ENCODE results near the gene PIGZ.

Gene PIGZ

GRCh38 chr3:196976941-196977340 lies 8.3 kb upstream of the PIGZ start:
- H3K36me3 ChIP-seq (ENCODE audit: insufficient read depth, low read length) = no peaks in the 10 kb centered on the region
- no peak overlapping the region for H3K9ac ChIP-seq (ENCODE audit: low read depth, low read length)
- no peaks in the 10 kb centered on the region for H3K9me3 ChIP-seq (ENCODE audit: control insufficient read depth, insufficient read depth, low read length)
- H3K4me1 ChIP-seq (ENCODE audit: insufficient read depth, low read length) = no peaks in the 10 kb centered on the region

GRCh38 chr3:196975349-196975748 lies 6.7 kb upstream of the PIGZ start:
- no peak overlapping the region for H3K9ac ChIP-seq (ENCODE audit: low read depth, low read length)
- H3K4me1 ChIP-seq (ENCODE audit: insufficient read depth, low read length) = no peaks in the 10 kb centered on the region
- no peaks in the 10 kb centered on the region for H3K36me3 ChIP-seq (ENCODE audit: insufficient read depth, low read length)
- H3K9me3 ChIP-seq (ENCODE audit: control insufficient read depth, insufficient read depth, low read length) = peaks cover 3% of the 10 kb centered on the region; the same call in 1 of the 2 replicates

GRCh38 chr3:196974661-196975060 lies 6.0 kb upstream of the PIGZ start:
- Histone ChIP-seq H3K9ac (ENCODE audit: low read depth, low read length) (no peak overlapping the region), H3K4me1 (ENCODE audit: insufficient read depth, low read length) (no peaks in the 10 kb centered on the region), H3K36me3 (ENCODE audit: insufficient read depth, low read length) (no peaks in the 10 kb centered on the region), H3K9me3 (ENCODE audit: control insufficient read depth, insufficient read depth, low read length) (peaks cover 3% of the 10 kb centered on the region; the same call in 1 of the 2 replicates)

GRCh38 chr3:196971094-196971698 lies 2.6 kb upstream of the PIGZ start:
- H3K9ac ChIP-seq (ENCODE audit: low read depth, low read length) = no peak overlapping the region
- no peaks in the 10 kb centered on the region; the same call in 1 of the 2 replicates for H3K4me1 ChIP-seq (ENCODE audit: insufficient read depth, low read length)
- H3K36me3 ChIP-seq (ENCODE audit: insufficient read depth, low read length) = no peaks in the 10 kb centered on the region
- peaks cover 3% of the 10 kb centered on the region; the same call in 1 of the 2 replicates for H3K9me3 ChIP-seq (ENCODE audit: control insufficient read depth, insufficient read depth, low read length)

GRCh38 chr3:196970547-196971093 lies 2.0 kb upstream of the PIGZ start:
- Histone ChIP-seq H3K4me1 (ENCODE audit: insufficient read depth, low read length) (no peaks in the 10 kb centered on the region; the same call in 1 of the 2 replicates), H3K9me3 (ENCODE audit: control insufficient read depth, insufficient read depth, low read length) (peaks cover 3% of the 10 kb centered on the region; the same call in 1 of the 2 replicates), H3K36me3 (ENCODE audit: insufficient read depth, low read length) (no peaks in the 10 kb centered on the region), H3K9ac (ENCODE audit: low read depth, low read length) (no peak overlapping the region)

- peaks cover 3% of the 10 kb centered on the region; the same call in 1 of the 2 replicates for H3K9me3 ChIP-seq (ENCODE audit: control insufficient read depth, insufficient read depth, low read length)
- peak overlapping the region; percentile 66; the same call in 1 of the 2 replicates for H3K9ac ChIP-seq (ENCODE audit: low read depth, low read length)
- no peaks in the 10 kb centered on the region for H3K36me3 ChIP-seq (ENCODE audit: insufficient read depth, low read length)
- H3K4me1 ChIP-seq (ENCODE audit: insufficient read depth, low read length) = no peaks in the 10 kb centered on the region; the same call in 1 of the 2 replicates
Observed at GRCh38 chr3:196969660-196970546, 1.3 kb upstream of the PIGZ start.

- Histone ChIP-seq H3K4me1 (ENCODE audit: insufficient read depth, low read length) (no peaks in the 10 kb centered on the region; the same call in 1 of the 2 replicates), H3K9ac (ENCODE audit: low read depth, low read length) (peak overlapping the region; percentile 66), H3K36me3 (ENCODE audit: insufficient read depth, low read length) (no peaks in the 10 kb centered on the region), H3K9me3 (ENCODE audit: control insufficient read depth, insufficient read depth, low read length) (peaks cover 3% of the 10 kb centered on the region; the same call in 1 of the 2 replicates)
Observed at GRCh38 chr3:196969134-196969659, 564 bp upstream of the PIGZ start.

GRCh38 chr3:196967412-196968232 lies 1.0 kb downstream of the PIGZ start:
- Histone ChIP-seq H3K9ac (ENCODE audit: low read depth, low read length) (peak overlapping the region; percentile 66; the same call in 1 of the 2 replicates), H3K4me1 (ENCODE audit: insufficient read depth, low read length) (no peaks in the 10 kb centered on the region; the same call in 1 of the 2 replicates), H3K36me3 (ENCODE audit: insufficient read depth, low read length) (no peaks in the 10 kb centered on the region), H3K9me3 (ENCODE audit: control insufficient read depth, insufficient read depth, low read length) (peaks cover 3% of the 10 kb centered on the region; the same call in 1 of the 2 replicates)

- Histone ChIP-seq H3K36me3 (ENCODE audit: insufficient read depth, low read length) (no peaks in the 10 kb centered on the region), H3K9me3 (ENCODE audit: control insufficient read depth, insufficient read depth, low read length) (peaks cover 3% of the 10 kb centered on the region; the same call in 1 of the 2 replicates), H3K9ac (ENCODE audit: low read depth, low read length) (peak overlapping the region; percentile 66; the same call in 1 of the 2 replicates), H3K4me1 (ENCODE audit: insufficient read depth, low read length) (no peaks in the 10 kb centered on the region; the same call in 1 of the 2 replicates)
Observed at GRCh38 chr3:196966526-196967401, 1.9 kb downstream of the PIGZ start.

GRCh38 chr3:196965804-196966173 lies 2.8 kb downstream of the PIGZ start:
- Histone ChIP-seq H3K36me3 (ENCODE audit: insufficient read depth, low read length) (no peaks in the 10 kb centered on the region), H3K9ac (ENCODE audit: low read depth, low read length) (no peak overlapping the region), H3K4me1 (ENCODE audit: insufficient read depth, low read length) (no peaks in the 10 kb centered on the region; the same call in 1 of the 2 replicates), H3K9me3 (ENCODE audit: control insufficient read depth, insufficient read depth, low read length) (no peaks in the 10 kb centered on the region; the same call in 1 of the 2 replicates)

GRCh38 chr3:196965112-196965803 lies 3.4 kb downstream of the PIGZ start:
- Histone ChIP-seq H3K4me1 (ENCODE audit: insufficient read depth, low read length) (no peaks in the 10 kb centered on the region; the same call in 1 of the 2 replicates), H3K36me3 (ENCODE audit: insufficient read depth, low read length) (no peaks in the 10 kb centered on the region), H3K9me3 (ENCODE audit: control insufficient read depth, insufficient read depth, low read length) (no peaks in the 10 kb centered on the region; the same call in 1 of the 2 replicates), H3K9ac (ENCODE audit: low read depth, low read length) (no peak overlapping the region)

- Histone ChIP-seq H3K9ac (ENCODE audit: low read depth, low read length) (no peak overlapping the region), H3K9me3 (ENCODE audit: control insufficient read depth, insufficient read depth, low read length) (no peaks in the 10 kb centered on the region; the same call in 1 of the 2 replicates), H3K4me1 (ENCODE audit: insufficient read depth, low read length) (no peaks in the 10 kb centered on the region; the same call in 1 of the 2 replicates), H3K36me3 (ENCODE audit: insufficient read depth, low read length) (no peaks in the 10 kb centered on the region)
Observed at GRCh38 chr3:196963631-196963953, 5.0 kb downstream of the PIGZ start.

All from ES-I3 (cell line).